ENCODE measurements around the gene IQSEC3.

The IQSEC3 gene

DNA sequence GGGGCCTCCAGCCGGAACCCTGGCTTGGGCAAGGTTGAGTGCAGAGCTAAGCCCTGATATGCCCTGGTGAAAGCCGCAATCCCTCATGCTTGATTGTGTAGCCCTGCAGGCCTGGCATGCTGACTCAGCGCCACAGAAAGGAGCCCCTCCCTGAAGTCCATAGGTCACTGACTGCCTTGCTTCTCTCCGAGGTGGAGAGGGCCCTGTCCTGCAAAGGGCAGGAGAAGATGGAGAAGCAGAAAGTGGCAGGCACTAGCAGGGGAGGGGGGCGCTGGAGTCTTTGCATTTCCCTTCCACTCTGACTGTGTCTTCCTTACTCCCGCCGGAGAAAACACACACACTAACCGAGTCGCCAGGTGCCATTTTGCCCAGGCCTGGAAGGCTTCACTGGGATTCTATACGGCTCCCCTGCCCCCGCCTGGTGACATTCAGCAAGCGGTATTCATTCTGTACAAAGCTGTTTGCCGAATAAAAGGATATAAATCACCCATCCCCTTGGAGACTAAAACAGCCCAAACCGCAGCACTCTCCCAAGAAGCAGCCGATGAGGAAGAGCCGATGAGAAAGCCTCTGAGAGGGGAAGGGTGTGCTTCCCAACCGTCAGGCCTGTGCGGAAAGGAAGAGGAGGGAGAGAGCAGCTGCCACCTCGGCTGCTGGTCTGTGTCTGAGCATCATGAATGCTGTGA, 77.5 kb downstream of the IQSEC3 start:
- Histone ChIP-seq H3K9ac (ENCODE audit: low read depth, low read length) (no peak overlapping the region), H3K36me3 (ENCODE audit: insufficient read depth, low read length) (no peaks in the 10 kb centered on the region), H3K9me3 (ENCODE audit: control insufficient read depth, insufficient read depth, low read length) (no peaks in the 10 kb centered on the region), H3K4me1 (ENCODE audit: insufficient read depth, low read length) (peaks cover 33% of the 10 kb centered on the region)

- no peaks in the 10 kb centered on the region for H3K9me3 ChIP-seq (ENCODE audit: control insufficient read depth, insufficient read depth, low read length)
- peaks cover 27% of the 10 kb centered on the region for H3K4me1 ChIP-seq (ENCODE audit: insufficient read depth, low read length)
- no peak overlapping the region for H3K9ac ChIP-seq (ENCODE audit: low read depth, low read length)
- no peaks in the 10 kb centered on the region for H3K36me3 ChIP-seq (ENCODE audit: insufficient read depth, low read length)
These were observed 78.2 kb downstream of the IQSEC3 start for GRCh38 chr12:144650-145284.

- Histone ChIP-seq H3K36me3 (ENCODE audit: insufficient read depth, low read length) (no peaks in the 10 kb centered on the region), H3K9me3 (ENCODE audit: control insufficient read depth, insufficient read depth, low read length) (no peaks in the 10 kb centered on the region), H3K9ac (ENCODE audit: low read depth, low read length) (no peak overlapping the region), H3K4me1 (ENCODE audit: insufficient read depth, low read length) (peaks cover 20% of the 10 kb centered on the region)
These were observed 78.9 kb downstream of the IQSEC3 start for GRCh38 chr12:145369-145960.

GRCh38 chr12:147242-147641, 80.7 kb downstream of the IQSEC3 start:
- Histone ChIP-seq H3K4me1 (ENCODE audit: insufficient read depth, low read length) (peaks cover 10% of the 10 kb centered on the region; the same call in 1 of the 2 replicates), H3K9ac (ENCODE audit: low read depth, low read length) (no peak overlapping the region), H3K9me3 (ENCODE audit: control insufficient read depth, insufficient read depth, low read length) (no peaks in the 10 kb centered on the region), H3K36me3 (ENCODE audit: insufficient read depth, low read length) (no peaks in the 10 kb centered on the region)

DNA sequence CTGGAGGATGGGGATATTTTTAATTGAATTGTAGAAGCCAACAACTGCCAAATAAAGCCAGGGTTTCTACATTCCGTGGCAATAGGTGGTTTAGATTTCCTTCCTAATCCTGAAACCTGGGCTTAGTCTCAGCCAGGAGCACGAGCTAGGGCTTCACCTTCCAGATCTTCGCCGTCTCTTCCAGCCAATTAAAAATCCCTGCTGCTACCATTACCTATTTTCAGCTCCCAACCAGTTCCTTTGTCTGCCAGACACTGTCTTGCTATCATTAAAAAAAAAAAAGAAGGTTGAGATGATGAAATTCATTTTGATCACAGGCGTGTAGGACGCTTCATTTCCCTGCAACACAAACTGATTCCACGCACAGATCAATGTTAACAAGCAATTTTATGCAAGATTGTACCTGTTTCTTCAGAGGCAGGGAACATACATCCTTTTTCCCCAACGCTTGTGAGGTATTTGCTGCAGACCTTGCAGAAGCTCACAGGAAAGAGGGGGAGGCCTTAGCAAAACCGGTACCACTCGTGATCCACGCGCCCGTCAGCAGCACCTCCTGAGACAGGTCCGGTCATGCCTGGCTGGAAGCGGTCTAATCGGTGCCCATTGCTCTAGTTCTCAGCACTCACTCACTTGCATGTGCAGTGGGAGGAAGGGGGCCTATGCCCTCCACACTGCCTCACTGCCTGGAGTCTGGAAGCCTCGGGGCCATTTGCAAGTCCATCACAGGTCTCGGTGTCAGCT, 82.3 kb downstream of the IQSEC3 start:
- H3K36me3 ChIP-seq (ENCODE audit: insufficient read depth, low read length) = no peaks in the 10 kb centered on the region
- no peaks in the 10 kb centered on the region for H3K9me3 ChIP-seq (ENCODE audit: control insufficient read depth, insufficient read depth, low read length)
- H3K4me1 ChIP-seq (ENCODE audit: insufficient read depth, low read length) = peaks cover 8% of the 10 kb centered on the region; the same call in 1 of the 2 replicates
- H3K9ac ChIP-seq (ENCODE audit: low read depth, low read length) = no peak overlapping the region

DNA sequence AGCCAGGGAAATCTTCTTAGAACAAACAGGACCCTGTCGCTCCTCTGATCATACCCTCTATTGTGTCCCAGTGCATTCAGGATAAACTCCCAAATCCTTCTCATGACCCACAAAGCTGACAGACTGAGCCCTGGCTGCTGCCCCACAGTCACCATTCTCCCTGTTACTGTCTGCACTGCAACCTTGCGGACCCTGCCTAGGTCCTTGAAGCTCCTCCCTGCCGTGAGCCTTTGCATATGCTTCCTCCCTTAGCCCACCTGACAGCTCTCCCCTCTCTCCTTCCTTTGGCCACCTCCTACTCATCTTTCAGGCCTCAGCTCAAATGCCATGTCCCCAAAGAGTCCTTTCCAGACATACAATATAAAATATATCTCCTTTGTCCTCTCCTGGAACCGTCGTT, 85.0 kb downstream of the IQSEC3 start:
- no peak overlapping the region for H3K9ac ChIP-seq (ENCODE audit: low read depth, low read length)
- H3K9me3 ChIP-seq (ENCODE audit: control insufficient read depth, insufficient read depth, low read length) = no peaks in the 10 kb centered on the region
- no peaks in the 10 kb centered on the region for H3K36me3 ChIP-seq (ENCODE audit: insufficient read depth, low read length)
- no peaks in the 10 kb centered on the region for H3K4me1 ChIP-seq (ENCODE audit: insufficient read depth, low read length)

- Histone ChIP-seq H3K36me3 (ENCODE audit: insufficient read depth, low read length) (no peaks in the 10 kb centered on the region), H3K4me1 (ENCODE audit: insufficient read depth, low read length) (no peaks in the 10 kb centered on the region), H3K9me3 (ENCODE audit: control insufficient read depth, insufficient read depth, low read length) (no peaks in the 10 kb centered on the region), H3K9ac (ENCODE audit: low read depth, low read length) (no peak overlapping the region)
These were observed 85.9 kb downstream of the IQSEC3 start for GRCh38 chr12:152440-152839.

GRCh38 chr12:153080-153746, 86.6 kb downstream of the IQSEC3 start:
- Histone ChIP-seq H3K36me3 (ENCODE audit: insufficient read depth, low read length) (no peaks in the 10 kb centered on the region), H3K9ac (ENCODE audit: low read depth, low read length) (no peak overlapping the region), H3K9me3 (ENCODE audit: control insufficient read depth, insufficient read depth, low read length) (no peaks in the 10 kb centered on the region), H3K4me1 (ENCODE audit: insufficient read depth, low read length) (no peaks in the 10 kb centered on the region)

GRCh38 chr12:154058-154457, 87.5 kb downstream of the IQSEC3 start:
- Histone ChIP-seq H3K4me1 (ENCODE audit: insufficient read depth, low read length) (no peaks in the 10 kb centered on the region), H3K9ac (ENCODE audit: low read depth, low read length) (no peak overlapping the region), H3K36me3 (ENCODE audit: insufficient read depth, low read length) (no peaks in the 10 kb centered on the region), H3K9me3 (ENCODE audit: control insufficient read depth, insufficient read depth, low read length) (no peaks in the 10 kb centered on the region)

DNA sequence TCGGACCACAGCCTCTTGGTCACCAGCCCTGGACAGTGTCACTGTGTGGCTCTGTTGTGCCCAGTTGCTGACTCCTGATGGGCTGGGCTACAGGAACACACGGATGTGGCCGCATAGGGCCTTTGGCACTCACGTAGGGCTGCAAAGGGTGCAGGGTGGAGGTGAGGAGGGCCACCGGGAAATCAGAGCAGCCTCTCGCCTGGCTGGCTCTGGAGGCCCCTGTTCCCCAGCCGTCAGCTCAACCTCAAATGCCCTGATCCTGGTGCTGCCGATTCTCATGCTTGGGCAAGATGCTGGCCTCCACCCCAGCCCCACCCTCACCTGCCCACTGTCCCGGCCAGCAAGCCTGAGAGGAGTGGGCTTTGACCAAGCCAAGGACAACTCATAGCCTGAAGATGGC, 88.4 kb downstream of the IQSEC3 start:
- Histone ChIP-seq H3K9ac (ENCODE audit: low read depth, low read length) (no peak overlapping the region), H3K9me3 (ENCODE audit: control insufficient read depth, insufficient read depth, low read length) (no peaks in the 10 kb centered on the region), H3K4me1 (ENCODE audit: insufficient read depth, low read length) (no peaks in the 10 kb centered on the region), H3K36me3 (ENCODE audit: insufficient read depth, low read length) (no peaks in the 10 kb centered on the region)

- Histone ChIP-seq H3K36me3 (ENCODE audit: insufficient read depth, low read length) (no peaks in the 10 kb centered on the region), H3K4me1 (ENCODE audit: insufficient read depth, low read length) (no peaks in the 10 kb centered on the region), H3K9me3 (ENCODE audit: control insufficient read depth, insufficient read depth, low read length) (no peaks in the 10 kb centered on the region), H3K9ac (ENCODE audit: low read depth, low read length) (no peak overlapping the region)
These were observed 89.1 kb downstream of the IQSEC3 start for GRCh38 chr12:155646-156045.

- Histone ChIP-seq H3K9me3 (ENCODE audit: control insufficient read depth, insufficient read depth, low read length) (no peaks in the 10 kb centered on the region), H3K4me1 (ENCODE audit: insufficient read depth, low read length) (no peaks in the 10 kb centered on the region), H3K9ac (ENCODE audit: low read depth, low read length) (no peak overlapping the region), H3K36me3 (ENCODE audit: insufficient read depth, low read length) (no peaks in the 10 kb centered on the region)
These were observed 90.4 kb downstream of the IQSEC3 start for GRCh38 chr12:156945-157344.

- Histone ChIP-seq H3K9me3 (ENCODE audit: control insufficient read depth, insufficient read depth, low read length) (no peaks in the 10 kb centered on the region), H3K9ac (ENCODE audit: low read depth, low read length) (no peak overlapping the region), H3K36me3 (ENCODE audit: insufficient read depth, low read length) (no peaks in the 10 kb centered on the region), H3K4me1 (ENCODE audit: insufficient read depth, low read length) (no peaks in the 10 kb centered on the region)
These were observed 91.1 kb downstream of the IQSEC3 start for GRCh38 chr12:157644-158043.

- no peaks in the 10 kb centered on the region for H3K36me3 ChIP-seq (ENCODE audit: insufficient read depth, low read length)
- H3K9ac ChIP-seq (ENCODE audit: low read depth, low read length) = no peak overlapping the region
- H3K4me1 ChIP-seq (ENCODE audit: insufficient read depth, low read length) = peaks cover 5% of the 10 kb centered on the region; the same call in 1 of the 2 replicates
- H3K9me3 ChIP-seq (ENCODE audit: control insufficient read depth, insufficient read depth, low read length) = no peaks in the 10 kb centered on the region
These were observed 92.7 kb downstream of the IQSEC3 start for GRCh38 chr12:159156-159782.
